ENCODE measurements around the gene TMEM69.
"Not testable (repeated sequence)": the region's sequence is repeated elsewhere in the genome, so short reads cannot be mapped to it uniquely, and the experiment has no call there.

Gene TMEM69

GRCh38 chr1:45678489-45678888 is 9.5 kb upstream of the TMEM69 start:
- no peak for DNase-seq (ENCODE audit: low spot score)

GRCh38 chr1:45679123-45679522 is 8.9 kb upstream of the TMEM69 start:
- DNase-seq (ENCODE audit: low spot score) = peak; percentile 36

GRCh38 chr1:45682942-45683341 is 5.0 kb upstream of the TMEM69 start:
- DNase-seq (ENCODE audit: low spot score) = no peak

GRCh38 chr1:45684402-45684801 is 3.6 kb upstream of the TMEM69 start:
- DNase-seq (ENCODE audit: low spot score) = no peak

GRCh38 chr1:45685308-45686014 is 2.5 kb upstream of the TMEM69 start:
- DNase-seq (ENCODE audit: low spot score) = peak; percentile 3

GRCh38 chr1:45686015-45686287 is 2.0 kb upstream of the TMEM69 start:
- DNase-seq (ENCODE audit: low spot score) = peak; percentile 5

- peak; percentile 100 for DNase-seq (ENCODE audit: low spot score)
These were observed 1.5 kb upstream of the TMEM69 start, which contains the start of gene GPBP1L1 for GRCh38 chr1:45686288-45687013. GPBP1L1 (minus strand) TSS chr1:45686533; CDS start chr1:45659087, 27,446 bp downstream.

- DNase-seq (ENCODE audit: low spot score) = peak; percentile 97
These were observed 797 bp upstream of the TMEM69 start for GRCh38 chr1:45687014-45687753.

- not testable (repeated sequence) for DNase-seq (ENCODE audit: low spot score)
These were observed 5.8 kb downstream of the TMEM69 start for GRCh38 chr1:45693811-45694210.

- DNase-seq (ENCODE audit: low spot score) = no peak
These were observed 6.8 kb downstream of the TMEM69 start for GRCh38 chr1:45694823-45695222.

- DNase-seq (ENCODE audit: low spot score) = no peak
These were observed 16.7 kb downstream of the TMEM69 start for GRCh38 chr1:45704637-45705036.

GRCh38 chr1:45713711-45714110 is 25.7 kb downstream of the TMEM69 start:
- no peak for DNase-seq (ENCODE audit: low spot score)

- DNase-seq (ENCODE audit: low spot score) = no peak
These were observed 28.7 kb downstream of the TMEM69 start for GRCh38 chr1:45716700-45717099.

GRCh38 chr1:45717386-45717785 is 29.4 kb downstream of the TMEM69 start:
- DNase-seq (ENCODE audit: low spot score) = not testable (repeated sequence)

- no peak for DNase-seq (ENCODE audit: low spot score)
These were observed 30.3 kb downstream of the TMEM69 start for GRCh38 chr1:45718289-45718688.

GRCh38 chr1:45721207-45721606 is 33.2 kb downstream of the TMEM69 start:
- peak; percentile 35 for DNase-seq (ENCODE audit: low spot score)

GRCh38 chr1:45722809-45723208 is 34.8 kb downstream of the TMEM69 start:
- DNase-seq (ENCODE audit: low spot score) = no peak

GRCh38 chr1:45723248-45723930 is 35.4 kb downstream of the TMEM69 start:
- DNase-seq (ENCODE audit: low spot score) = no peak

GRCh38 chr1:45726007-45726406 is 38.0 kb downstream of the TMEM69 start:
- not testable (repeated sequence) for DNase-seq (ENCODE audit: low spot score)

GRCh38 chr1:45730075-45730779 is 42.2 kb downstream of the TMEM69 start:
- no peak for DNase-seq (ENCODE audit: low spot score)

- DNase-seq (ENCODE audit: low spot score) = no peak
These were observed 42.9 kb downstream of the TMEM69 start for GRCh38 chr1:45730780-45731319.

All from GM03348 (cell line).